ENCODE results near the gene ESRRG.
"Not testable (repeated sequence)": the region's sequence is repeated elsewhere in the genome, so short reads cannot be mapped to it uniquely, and the experiment has no call there.

Gene ESRRG

DNA sequence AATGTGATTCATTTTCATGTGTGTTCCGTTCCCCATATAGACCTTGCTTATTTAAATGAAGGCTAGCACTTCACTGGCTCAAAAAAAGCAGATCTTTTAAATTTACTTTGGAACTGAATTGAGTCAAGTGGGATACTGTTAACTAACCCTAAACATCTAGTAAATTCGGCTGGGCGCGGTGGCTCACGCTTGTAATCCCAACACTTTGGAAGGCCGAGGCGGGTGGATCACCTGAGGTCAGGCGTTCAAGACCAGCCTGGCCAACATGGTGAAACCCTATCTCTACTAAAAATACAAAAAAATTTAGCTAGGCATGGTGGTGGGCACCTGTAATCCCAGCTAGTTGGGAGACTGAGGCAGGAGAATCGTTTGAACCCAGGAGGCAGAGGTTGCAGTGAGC lies 19.2 kb downstream of the ESRRG start:
- DNase-seq (ENCODE audit: low read depth in 2 of 2), result not testable (repeated sequence)

GRCh38 chr1:216702170-216702569 lies 21.1 kb downstream of the ESRRG start:
- DNase-seq (ENCODE audit: low read depth in 2 of 2), result no peak

DNA sequence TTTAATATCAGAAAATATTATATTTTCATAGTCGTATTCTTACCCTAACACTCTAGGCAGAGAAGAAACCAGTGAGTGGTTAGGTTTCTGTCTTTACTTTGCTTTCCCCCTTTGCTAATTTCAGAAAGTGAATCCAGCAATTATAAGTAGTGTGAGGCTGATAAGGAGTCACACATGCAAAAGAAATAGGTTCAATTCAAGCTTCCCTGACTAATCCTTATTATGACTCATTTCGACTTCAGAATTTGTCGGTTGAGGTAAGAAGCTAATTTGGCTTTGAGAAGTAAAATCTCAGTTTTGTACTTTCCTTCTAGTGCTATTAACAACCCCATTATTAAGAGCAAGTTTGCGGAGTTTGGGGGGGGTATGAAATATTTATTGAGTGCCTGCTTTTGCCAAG lies 22.4 kb downstream of the ESRRG start:
- no peak for DNase-seq (ENCODE audit: low read depth in 2 of 2)

DNA sequence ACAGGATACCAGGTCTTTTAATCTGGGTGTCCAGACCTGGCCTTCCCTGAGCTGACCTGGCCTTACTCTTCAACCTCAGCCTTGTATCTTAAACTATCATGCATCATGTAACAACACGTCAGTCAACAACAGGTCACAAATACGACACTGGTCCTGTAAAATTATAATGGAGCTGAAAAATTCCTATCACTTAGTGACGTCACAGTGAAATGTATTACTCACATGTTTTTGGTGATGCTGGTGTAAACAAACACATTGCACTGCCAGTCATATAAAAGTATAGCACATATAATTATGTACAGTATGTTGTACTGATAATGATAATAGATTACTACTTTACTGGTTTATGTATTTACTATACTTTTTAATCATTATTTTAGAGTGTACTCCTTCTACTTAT lies 31.5 kb downstream of the ESRRG start:
- DNase-seq (ENCODE audit: low read depth in 2 of 2), result no peak

DNA sequence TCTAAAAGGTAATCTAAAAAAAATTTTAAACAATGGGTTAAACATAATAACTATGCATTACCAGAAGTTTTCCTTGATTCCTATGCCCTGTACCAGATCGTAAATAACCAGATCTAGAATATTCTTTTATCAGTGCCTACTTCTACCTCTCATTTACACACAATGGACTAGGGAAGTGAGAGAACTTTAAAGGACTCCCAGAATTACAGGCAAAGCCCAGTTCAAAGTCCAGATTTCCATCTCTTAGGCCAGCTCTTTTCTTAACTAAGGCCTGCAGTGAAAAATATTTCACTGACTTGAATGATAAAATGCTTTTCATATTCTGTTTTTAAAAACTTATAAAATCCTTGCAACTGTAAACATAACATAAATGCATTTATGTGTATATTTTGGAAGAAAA lies 32.6 kb downstream of the ESRRG start:
- DNase-seq (ENCODE audit: low read depth in 2 of 2), result no peak

DNA sequence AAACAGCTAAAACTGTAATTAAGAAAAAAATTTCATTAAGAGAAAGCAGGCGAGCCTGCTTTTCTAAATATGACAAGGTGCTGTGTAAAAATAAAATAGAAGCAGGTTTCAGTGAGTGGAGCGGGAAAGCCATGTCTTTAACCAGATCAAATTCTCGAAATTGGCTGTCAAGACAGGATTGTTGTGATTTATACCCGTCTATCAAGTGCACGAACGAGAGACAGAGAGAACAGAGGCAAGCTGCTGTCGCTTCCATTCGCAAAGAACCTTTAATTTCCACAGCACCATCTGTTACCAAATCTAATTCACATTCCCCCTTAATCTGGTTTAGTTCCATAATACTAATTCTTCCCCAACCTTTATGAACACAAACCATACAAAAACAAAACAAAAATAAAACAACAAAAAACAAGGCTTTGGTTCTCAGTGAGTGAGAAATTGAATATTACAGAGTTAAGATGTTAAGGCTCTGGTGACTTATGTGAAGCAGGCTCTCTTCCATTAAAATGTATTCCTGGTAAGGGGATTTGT lies 35.0 kb downstream of the ESRRG start:
- DNase-seq (ENCODE audit: low read depth in 2 of 2), result no peak

GRCh38 chr1:216686860-216687766 lies 36.1 kb downstream of the ESRRG start:
- DNase-seq (ENCODE audit: low read depth in 2 of 2), result no peak

DNA sequence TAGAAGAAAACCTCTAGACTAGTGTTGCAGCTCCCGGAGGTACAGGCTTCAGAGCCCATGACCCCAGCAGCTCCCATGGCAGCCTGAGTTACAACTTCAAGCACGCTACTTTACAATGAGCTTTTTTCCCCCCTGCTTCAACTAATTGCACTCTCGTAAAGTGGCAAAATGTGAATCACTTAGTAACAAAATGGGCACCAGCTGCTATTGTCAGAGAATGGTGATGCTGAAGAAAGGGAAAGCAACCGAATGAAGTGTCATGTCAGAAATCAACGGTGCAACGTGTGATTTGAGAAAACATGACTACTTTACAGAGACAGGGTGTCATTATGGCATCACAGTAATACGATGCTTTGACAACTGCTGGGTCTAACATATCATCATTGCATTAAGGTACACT lies 40.5 kb downstream of the ESRRG start:
- no peak for DNase-seq (ENCODE audit: low read depth in 2 of 2)

DNA sequence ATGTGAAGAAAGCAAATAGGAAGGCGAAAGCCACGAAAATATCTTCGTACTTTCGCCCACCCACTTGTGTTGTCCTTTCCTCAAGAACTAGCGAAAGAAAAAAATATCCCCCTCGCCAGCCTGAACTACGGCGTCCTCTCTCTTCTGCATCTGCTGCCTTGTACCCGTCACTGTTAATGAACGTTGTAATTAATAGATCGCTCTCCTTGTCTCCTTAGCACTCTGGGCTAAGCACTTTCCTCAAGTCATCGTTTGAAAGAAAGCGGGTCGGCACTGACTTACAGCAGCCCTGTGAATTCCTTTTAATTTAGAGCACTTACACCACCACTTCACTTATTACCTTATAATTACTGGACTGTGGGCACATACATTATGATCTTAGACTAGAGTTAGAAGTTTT lies 44.1 kb downstream of the ESRRG start:
- DNase-seq (ENCODE audit: low read depth in 2 of 2), result no peak

DNA sequence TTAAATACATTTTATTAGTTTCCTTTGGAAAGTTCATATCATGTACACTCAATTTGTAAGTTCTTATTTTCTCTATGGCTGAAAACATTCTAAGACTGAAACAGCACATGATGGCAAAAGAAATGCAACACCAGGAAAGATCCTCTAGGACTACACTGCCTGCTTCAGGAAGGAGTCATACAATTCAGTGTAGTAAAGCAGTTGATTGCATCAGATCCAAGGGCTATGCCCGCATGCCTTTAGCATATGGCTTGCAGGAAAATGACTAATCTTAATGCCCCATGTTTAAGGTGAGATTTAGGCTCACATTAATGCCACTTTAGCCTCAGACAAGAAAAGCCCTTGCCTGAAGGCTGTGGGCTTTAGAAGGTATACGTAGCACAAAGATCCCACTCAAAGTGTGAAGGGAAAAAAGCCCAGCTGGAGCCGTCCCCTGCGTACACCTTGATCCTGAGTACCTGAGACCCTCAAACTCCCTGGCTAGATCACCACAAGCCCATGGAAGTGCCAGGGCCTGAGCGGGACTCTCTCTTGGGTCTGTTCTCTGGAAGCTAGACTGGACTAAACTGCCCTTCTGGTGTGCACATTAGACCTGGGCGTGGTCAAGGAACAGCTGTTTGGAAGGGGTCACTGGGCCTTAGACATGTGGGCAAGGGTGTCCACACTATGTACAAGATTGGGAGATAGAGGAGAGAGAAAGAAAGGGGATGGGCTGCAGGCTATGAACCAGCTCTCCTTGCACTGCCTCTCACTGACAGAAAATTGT lies 52.9 kb downstream of the ESRRG start:
- DNase-seq (ENCODE audit: low read depth in 2 of 2), result no peak

- no peak for DNase-seq (ENCODE audit: low read depth in 2 of 2)
Measured at GRCh38 chr1:216666441-216666840, 56.8 kb downstream of the ESRRG start.

DNA sequence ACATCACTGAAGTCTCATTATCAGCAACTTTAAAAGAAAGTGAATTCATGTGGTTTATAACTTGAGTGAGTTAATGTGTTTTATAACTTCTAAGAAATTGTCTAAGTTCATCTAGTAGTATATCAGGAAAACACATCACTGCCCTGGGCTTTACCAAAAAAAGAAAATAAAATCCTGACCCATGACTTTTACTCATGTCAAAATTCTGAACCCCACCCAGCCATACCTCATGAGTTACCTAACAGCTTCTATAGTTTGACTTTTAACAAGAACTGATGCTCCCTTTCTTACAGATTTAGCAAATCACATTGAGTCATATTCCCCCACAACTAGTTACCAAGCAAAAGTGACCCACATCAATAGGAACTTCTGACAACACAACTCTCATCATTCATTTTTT lies 57.4 kb downstream of the ESRRG start:
- no peak for DNase-seq (ENCODE audit: low read depth in 2 of 2)

GRCh38 chr1:216665406-216665805 lies 57.8 kb downstream of the ESRRG start:
- DNase-seq (ENCODE audit: low read depth in 2 of 2), result no peak

DNA sequence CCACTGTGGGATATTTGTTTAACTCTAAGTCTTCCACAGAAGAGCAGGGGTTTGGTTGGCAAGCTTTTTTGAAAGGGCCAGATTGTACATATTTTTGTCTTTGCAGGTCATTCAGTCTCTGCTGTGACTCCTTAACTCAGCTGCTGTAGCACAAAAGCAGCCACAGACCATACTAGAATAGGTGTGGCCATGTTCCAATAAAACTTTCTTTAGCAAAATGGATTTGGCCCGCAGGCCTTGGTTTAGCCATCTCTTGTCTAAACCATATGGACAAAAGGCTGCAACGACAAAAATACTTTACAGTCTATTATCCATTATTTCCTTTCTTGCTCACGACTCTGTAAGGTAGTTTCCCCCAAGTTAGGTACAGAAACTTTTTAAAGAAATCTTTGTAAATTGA lies 60.5 kb downstream of the ESRRG start:
- no peak for DNase-seq (ENCODE audit: low read depth in 2 of 2)

- DNase-seq (ENCODE audit: low read depth in 2 of 2), result no peak
Measured at GRCh38 chr1:216660561-216660960, 62.7 kb downstream of the ESRRG start.

GRCh38 chr1:216653001-216653400 lies 70.2 kb downstream of the ESRRG start:
- DNase-seq (ENCODE audit: low read depth in 2 of 2), result no peak

GRCh38 chr1:216651826-216652418 lies 71.3 kb downstream of the ESRRG start:
- DNase-seq (ENCODE audit: low read depth in 2 of 2), result no peak

- DNase-seq (ENCODE audit: low read depth in 2 of 2), result no peak
Measured at GRCh38 chr1:216643176-216643575, 80.1 kb downstream of the ESRRG start.

- DNase-seq (ENCODE audit: low read depth in 2 of 2), result no peak
Measured at GRCh38 chr1:216641669-216642460, 81.4 kb downstream of the ESRRG start.

DNA sequence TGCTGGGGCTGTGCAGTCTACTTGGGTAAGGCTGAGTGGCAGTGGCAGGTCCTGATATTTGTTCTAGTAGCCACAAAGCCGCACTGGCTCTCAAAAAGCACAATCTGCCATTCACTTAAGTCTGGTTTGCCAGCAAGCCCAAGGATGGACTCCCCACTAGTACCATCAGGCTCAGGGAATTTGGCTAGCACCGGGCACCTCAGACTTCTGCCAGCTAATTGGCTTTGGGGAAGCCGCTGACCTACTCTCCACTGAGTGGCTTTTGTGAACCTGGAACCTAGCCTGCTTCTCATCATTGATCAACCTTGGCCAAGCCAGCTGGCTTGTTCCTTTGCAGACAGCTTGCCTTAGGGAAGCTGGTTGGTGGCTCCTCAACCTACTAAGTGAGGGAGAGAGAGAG lies 83.1 kb downstream of the ESRRG start:
- no peak for DNase-seq (ENCODE audit: low read depth in 2 of 2)

- DNase-seq (ENCODE audit: low read depth in 2 of 2), result no peak
Measured at GRCh38 chr1:216632980-216633379, 90.2 kb downstream of the ESRRG start.

DNA sequence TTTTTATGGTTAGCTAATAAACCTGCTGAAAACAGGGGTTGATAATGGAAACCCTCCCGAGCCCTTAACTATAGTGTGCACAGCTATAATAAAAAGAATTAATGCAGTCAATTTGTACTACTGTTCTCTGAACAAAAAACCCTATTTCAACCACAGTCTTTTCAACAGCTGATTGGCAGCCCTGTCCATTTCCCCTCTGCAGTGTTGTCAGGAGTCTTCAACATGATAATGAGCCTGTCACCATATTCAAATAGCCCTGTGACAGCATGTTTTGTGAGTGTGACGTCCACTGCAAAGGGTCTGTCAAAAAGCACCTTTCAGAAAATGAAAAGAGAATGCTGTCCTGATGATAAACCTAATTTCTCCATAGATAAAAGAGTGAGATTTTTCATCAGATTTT lies 92.7 kb downstream of the ESRRG start:
- no peak for DNase-seq (ENCODE audit: low read depth in 2 of 2)
